HepG2 (cell line): Measurements from ENCODE around the gene PSMD6. TPM values are rescaled to one million over a fixed set of nuclear protein-coding genes. Genes with fewer than 3 reads are reported as not detected.

Source experiments
- ATAC-seq: fragments of 200-7000 bp; cut with Tn5 transposase; 3 replicates; pipeline ENCODE4 v1.9.1; 2020; ENCODE audit warnings: mild to moderate bottlenecking, moderate library complexity
- BruUV-seq: library from RNA; stranded (reverse); fragments of 400-500 nt; replicated peaks from 2 replicates; lab custom pipeline; 2021; lab: Mats Ljungman, UMichigan
- CTCF ChIA-PET: fragments of 300-600 bp; formaldehyde crosslinking; extraction: SDS; loops from one replicate; lab custom pipeline; 2021; ENCODE audit warnings: low total read pairs, inconsistent platforms, low intra/inter-chr PET ratio; lab: Yijun Ruan, JAX
- POLR2A ChIA-PET: fragments of 350-600 bp; sonication (Branson Sonifier 250); formaldehyde crosslinking; loops from one replicate; lab custom pipeline; 2020; ENCODE audit warnings: antibody characterized with exemption, inconsistent platforms; lab: Yijun Ruan, JAX
- DNase-seq: peaks from one replicate; pipeline ENCODE4 v3.0.0-alpha.2; 2015; ENCODE audit warnings: low spot score
- FAIRE-seq: peaks from 3 replicates; lab custom pipeline; 2011; peaks lifted over from hg19 to GRCh38; lab: Jason Lieb, UNC
- H2AFZ ChIP-seq: one replicate; pipeline ENCODE4 v1.6.1; 2011; ENCODE audit warnings: low read length, inconsistent platforms
- H3K27ac ChIP-seq: fragments of 300-600 bp; 3 replicates; pipeline ENCODE4 v1.8.0; 2011; ENCODE audit warnings: mixed run types, mild to moderate bottlenecking, mixed read lengths, low read length, inconsistent platforms; ENCODE audit not compliant: insufficient read depth; ENCODE audit errors: extremely low read length
- H3K27me3 ChIP-seq, 2 experiments: fragments of 200-600 bp in 1 of 2; 2 replicates in 1 of 2; 3 replicates in 1 of 2; pipeline versions ENCODE4 v1.6.0 to v1.8.0; 2011; ENCODE audit warnings: low read length in 2 of 2, mild to moderate bottlenecking in 2 of 2, moderate library complexity in 2 of 2, inconsistent platforms in 1 of 2; ENCODE audit not compliant: insufficient read depth in 2 of 2, control insufficient read depth in 1 of 2
- H3K36me3 ChIP-seq, 2 experiments: fragments of 200-600 bp in 1 of 2; replicated peaks in 1 of 2; 2 replicates in 1 of 2; 3 replicates in 1 of 2; pipeline versions ENCODE4 v1.5.1 to v1.8.0; 2011; ENCODE audit warnings: low read length in 2 of 2, inconsistent platforms in 1 of 2; ENCODE audit not compliant: insufficient read depth in 2 of 2, control insufficient read depth in 1 of 2
- H3K4me1 ChIP-seq: 2 replicates; pipeline ENCODE4 v1.5.1; 2012; ENCODE audit warnings: low read length, inconsistent platforms; ENCODE audit not compliant: insufficient read depth
- H3K4me2 ChIP-seq: 2 replicates; pipeline ENCODE4 v1.6.0; 2011; ENCODE audit warnings: low read depth, low read length, inconsistent platforms
- H3K4me3 ChIP-seq, 3 experiments: fragments of 200-600 bp in 1 of 3; sonication (generic), shearing (Covaris generic) in 1 of 3; replicated peaks in 1 of 3; 2 replicates each; pipeline ENCODE4 v1.5.1; 2011 to 2016; ENCODE audit warnings: low read length in 3 of 3, inconsistent platforms in 2 of 3, low read depth in 2 of 3, mild to moderate bottlenecking in 2 of 3, control low read depth in 1 of 3, mixed read lengths in 1 of 3; ENCODE audit not compliant: insufficient read depth in 1 of 3
- H3K79me2 ChIP-seq: one replicate; pipeline ENCODE4 v1.6.1; 2011; ENCODE audit warnings: low read length, inconsistent platforms; ENCODE audit not compliant: insufficient read depth
- H3K9ac ChIP-seq: 2 replicates; pipeline ENCODE4 v1.6.0; 2011; ENCODE audit warnings: mild to moderate bottlenecking, low read depth, low read length, inconsistent platforms; ENCODE audit not compliant: insufficient read depth
- H3K9me3 ChIP-seq: 2 replicates; pipeline ENCODE4 v1.5.1; 2012; ENCODE audit warnings: mild to moderate bottlenecking, low read length
- H4K20me1 ChIP-seq: 2 replicates; pipeline ENCODE4 v1.6.0; 2011; ENCODE audit warnings: inconsistent platforms, mild to moderate bottlenecking, low read length, moderate library complexity; ENCODE audit not compliant: insufficient read depth
- CCAR2 ChIP-seq: fragments of 200-400 bp; formaldehyde crosslinking; optimal IDR thresholded peaks from 2 replicates; pipeline ENCODE3; 2018; ENCODE audit warnings: low read depth, mild to moderate bottlenecking, low read length, moderate library complexity
- GPBP1L1 ChIP-seq: sonication (generic); formaldehyde crosslinking; IDR thresholded peaks from 2 replicates; pipeline ENCODE4 v1.5.0; 2020; ENCODE audit warnings: mild to moderate bottlenecking, missing genetic modification reagents
- ZNF326 ChIP-seq: sonication (generic); formaldehyde crosslinking; IDR thresholded peaks from 2 replicates; pipeline ENCODE4 v1.4.0; 2020; ENCODE audit warnings: missing genetic modification reagents, borderline replicate concordance
- ZNF335 ChIP-seq: sonication (generic); formaldehyde crosslinking; IDR thresholded peaks from 2 replicates; pipeline ENCODE4 v1.4.0; 2020; ENCODE audit warnings: missing genetic modification reagents
- ZNF562 ChIP-seq: sonication (generic); formaldehyde crosslinking; IDR thresholded peaks from 2 replicates; pipeline ENCODE4 v1.8.0; 2022; ENCODE audit warnings: missing genetic modification reagents, borderline replicate concordance
- ZNF670 ChIP-seq: sonication (generic); formaldehyde crosslinking; IDR thresholded peaks from 2 replicates; pipeline ENCODE4 v1.8.0; 2022; ENCODE audit warnings: mild to moderate bottlenecking, missing genetic modification reagents, borderline replicate concordance
- ZSCAN20 ChIP-seq: sonication (generic); formaldehyde crosslinking; IDR thresholded peaks from 2 replicates; pipeline ENCODE4 v1.4.0; 2020; ENCODE audit warnings: missing genetic modification reagents, mild to moderate bottlenecking, borderline replicate concordance
- WGBS: methylation state at CpG from one replicate; pipeline ENCODE4 v1.1.6; 2017; ENCODE audit warnings: low lambda C conversion rate; 5-methylcytosine and 5-hydroxymethylcytosine counted together
- in situ Hi-C: cut with HindIII; loops from 2 replicates; pipeline ENCODE4 v1.10.0; 2017; ENCODE audit warnings: low pct_unique_long_range_greater_than_20kb; ENCODE audit not compliant: extremely low pct_ligation_motif_present
- intact Hi-C: fragments of 100-400 bp; cut with micrococcal nuclease; formaldehyde crosslinking; loops from one replicate; pipeline ENCODE4 v1.10.0; 2022; ENCODE audit not compliant: unreplicated experiment
- polyA plus RNA-seq, 8 experiments: library from polyadenylated mRNA; depleted of rRNA in 3 of 8; stranded (reverse) in 7 of 8; unstranded in 1 of 8; fragments of >200 nt; fragmentation: Illumina TruSeq in 4 of 8; extraction: Trizol in 4 of 8; gene quantifications; 2 replicates each; pipeline versions ENCODE4 v1.2.1 to v1.2.3, GENCODE V29; 2011 to 2016; ENCODE audit warnings: low read depth in 4 of 8, missing spikeins in 1 of 8, mixed read lengths in 1 of 8; ENCODE audit not compliant: insufficient read depth in 1 of 8
- total RNA-seq, 5 experiments: library from RNA; depleted of rRNA; stranded (reverse); fragments of >200 nt; fragmentation: Illumina TruSeq; extraction: Trizol; gene quantifications; 2 replicates each; pipeline ENCODE4 v1.2.3, GENCODE V29; 2016; ENCODE audit warnings: low read depth in 1 of 5

PSMD6 gene
- total and polyA plus RNA-seq, 2 of the 13 experiments (the other 11 are each of a cell fraction or from before 2014, with no cell fraction given), result 36.8 to 117 TPM

DNA sequence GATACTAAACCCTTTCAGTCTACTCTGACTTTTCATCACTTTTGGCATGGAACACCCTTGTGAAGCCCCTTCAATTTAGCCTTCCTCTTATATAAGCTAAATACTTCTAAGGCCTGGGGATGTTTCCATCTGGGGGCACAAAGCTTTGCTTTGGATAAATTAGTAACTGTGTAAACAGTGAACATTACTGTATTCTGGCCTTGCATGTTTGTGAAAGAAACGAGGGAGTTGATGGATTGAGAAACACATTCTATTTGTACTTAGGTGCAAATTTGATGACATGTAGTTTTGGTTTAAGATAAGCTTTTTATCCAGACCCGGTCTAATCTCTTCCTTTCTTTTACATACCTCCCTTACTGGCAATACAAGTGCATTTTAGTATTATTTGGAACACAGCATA is 19.7 kb downstream of the PSMD6 start:
- CTCF ChIA-PET, result no interaction called here
- H3K27me3 ChIP-seq, result no peaks in the 10 kb centered on the region
- POLR2A ChIA-PET, result no interaction called here
- in situ Hi-C loops, result no loop called here
- TF ChIP-seq ZSCAN20 (CRISPR knock-in tag) (no peak), GPBP1L1 (CRISPR knock-in tag) (no peak), ZNF670 (CRISPR knock-in tag) (no peak)
- WGBS, result 80% methylated on average over 2 of the region's 2 CpGs
- H3K36me3 ChIP-seq, result peaks cover 15 to 59% of the 10 kb centered on the region in 2 experiments
- H3K79me2 ChIP-seq, result no peaks in the 10 kb centered on the region
- no peaks in the 10 kb centered on the region for H3K9me3 ChIP-seq
- no peak overlapping the region for H3K27ac ChIP-seq
- no peak overlapping the region for H3K4me2 ChIP-seq
- no peak overlapping the region for H3K9ac ChIP-seq
- no peaks in the 10 kb centered on the region for H3K4me1 ChIP-seq
- FAIRE-seq (no peak), DNase-seq (no peak), ATAC-seq (no peak)
- intact Hi-C loops, result no loop called here
- H4K20me1 ChIP-seq, result no peaks in the 10 kb centered on the region
- no peak overlapping the region for H2AFZ ChIP-seq
- H3K4me3 ChIP-seq, result no peak overlapping the region
- BruUV-seq, result no TSS peak

DNA sequence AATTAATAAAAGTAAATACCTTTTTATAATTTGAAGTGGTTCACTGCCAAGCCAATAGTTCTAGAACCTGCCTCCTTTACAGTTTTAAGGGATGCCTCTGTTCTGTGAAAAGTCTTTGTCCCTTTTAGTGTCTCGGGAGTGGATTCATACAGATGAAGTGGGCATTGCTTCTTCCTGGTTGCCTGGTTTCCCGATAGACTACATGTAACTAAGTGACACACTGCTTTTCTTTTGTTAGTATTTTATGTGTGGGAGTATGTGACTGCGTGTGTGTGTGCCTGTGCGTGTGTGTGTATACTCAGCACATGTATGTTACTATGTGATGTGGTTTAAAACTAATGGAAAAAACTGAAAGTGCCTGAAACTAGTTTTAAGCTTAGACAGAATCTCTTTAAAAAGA is 21.1 kb downstream of the PSMD6 start:
- no TSS peak for BruUV-seq
- intact Hi-C loops (no loop called here), in situ Hi-C loops (no loop called here)
- Histone ChIP-seq H3K4me1 (no peaks in the 10 kb centered on the region), H4K20me1 (no peaks in the 10 kb centered on the region), H3K36me3 (peaks cover 12 to 47% of the 10 kb centered on the region in 2 experiments), H3K27me3 (no peaks in the 10 kb centered on the region), H3K27ac (no peak overlapping the region), H3K4me3 (no peak overlapping the region), H3K9ac (no peak overlapping the region), H2AFZ (no peak overlapping the region), H3K9me3 (no peaks in the 10 kb centered on the region), H3K4me2 (no peak overlapping the region), H3K79me2 (no peaks in the 10 kb centered on the region)
- DNase-seq, result no peak
- ATAC-seq, result no peak
- POLR2A ChIA-PET, result no interaction called here
- no peak for FAIRE-seq
- WGBS, result 100% methylated on average over 4 of the region's 4 CpGs
- CTCF ChIA-PET, result no interaction called here
- no peak for TF ChIP-seq ZNF562 (CRISPR knock-in tag)
- TF ChIP-seq ZNF335 (CRISPR knock-in tag), result no peak
- no peak for TF ChIP-seq CCAR2
- TF ChIP-seq ZNF326 (CRISPR knock-in tag), result no peak
